AG09319 (cell line): ENCODE measurements around the gene RHBDD2.
"Not testable (repeated sequence)": the region's sequence is repeated elsewhere in the genome, so short reads cannot be mapped to it uniquely, and the experiment has no call there.

Experiments
- DNase-seq: peaks from one replicate; pipeline ENCODE4 v3.0.0-alpha.2; 2010; ENCODE audit warnings: low read depth; ENCODE audit errors: extremely low read depth
- CTCF ChIP-seq: IDR thresholded peaks from 2 replicates; pipeline ENCODE4 v1.5.1; 2011; ENCODE audit warnings: low read depth, mild to moderate bottlenecking, inconsistent platforms, low read length, moderate library complexity

Gene RHBDD2

GRCh38 chr7:75878769-75879611 lies at the start of gene RHBDD2:
Gene RHBDD2, plus strand, starts transcription at chr7:75879034. Its CDS starts 49 bp downstream, at chr7:75879083.
- peak; percentile 83 for DNase-seq

GRCh38 chr7:75829656-75830055 lies 49.2 kb upstream of the RHBDD2 start:
- not testable (repeated sequence) for DNase-seq

More at GRCh38 chr7:75878769-75879611, at the start of gene RHBDD2:
- no peak; the same call in 1 of the 2 replicates for TF ChIP-seq CTCF

GRCh38 chr7:75830978-75831377 lies 47.9 kb upstream of the RHBDD2 start:
- TF ChIP-seq CTCF = no peak
- no peak for DNase-seq

GRCh38 chr7:75833662-75834061 lies 45.2 kb upstream of the RHBDD2 start:
- not testable (repeated sequence) for DNase-seq

GRCh38 chr7:75835688-75836285 lies 43.0 kb upstream of the RHBDD2 start:
- DNase-seq = no peak
- no peak for TF ChIP-seq CTCF

GRCh38 chr7:75836798-75837197 lies 42.0 kb upstream of the RHBDD2 start:
- TF ChIP-seq CTCF = no peak
- DNase-seq = no peak

GRCh38 chr7:75838281-75838930 lies 40.4 kb upstream of the RHBDD2 start:
- not testable (repeated sequence) for DNase-seq

GRCh38 chr7:75840029-75840428 lies 38.8 kb upstream of the RHBDD2 start:
- no peak for TF ChIP-seq CTCF
- DNase-seq = no peak
